Measurements from ENCODE around the gene C19orf53.

C19orf53 gene

GRCh38 chr19:13796301-13797057, 22.2 kb downstream of the C19orf53 start:
- DNase-seq (ENCODE audit: low spot score): no peak

- DNase-seq (ENCODE audit: low spot score): no peak
Observed at GRCh38 chr19:13797058-13797440, 22.8 kb downstream of the C19orf53 start.

DNA sequence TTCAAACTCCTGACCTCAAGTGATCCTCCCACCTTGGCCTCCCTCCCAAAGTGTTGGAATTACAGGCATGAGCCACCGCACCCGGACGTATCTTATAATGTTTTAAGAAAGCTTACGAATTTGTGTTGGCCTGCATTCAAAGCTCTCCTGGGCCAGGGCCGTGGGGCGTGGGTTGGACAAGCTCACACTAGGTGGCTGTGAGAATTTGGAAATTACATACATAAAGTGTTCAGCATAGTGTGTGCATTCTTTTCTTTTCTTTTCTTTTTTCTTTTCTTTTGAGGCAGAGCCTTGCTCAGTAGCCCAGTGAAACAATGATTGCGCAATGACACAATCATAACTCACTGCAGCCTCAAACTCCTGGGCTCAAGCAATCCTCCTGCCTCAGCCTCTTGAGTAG, 23.6 kb downstream of the C19orf53 start:
- no peak for DNase-seq (ENCODE audit: low spot score)

DNA sequence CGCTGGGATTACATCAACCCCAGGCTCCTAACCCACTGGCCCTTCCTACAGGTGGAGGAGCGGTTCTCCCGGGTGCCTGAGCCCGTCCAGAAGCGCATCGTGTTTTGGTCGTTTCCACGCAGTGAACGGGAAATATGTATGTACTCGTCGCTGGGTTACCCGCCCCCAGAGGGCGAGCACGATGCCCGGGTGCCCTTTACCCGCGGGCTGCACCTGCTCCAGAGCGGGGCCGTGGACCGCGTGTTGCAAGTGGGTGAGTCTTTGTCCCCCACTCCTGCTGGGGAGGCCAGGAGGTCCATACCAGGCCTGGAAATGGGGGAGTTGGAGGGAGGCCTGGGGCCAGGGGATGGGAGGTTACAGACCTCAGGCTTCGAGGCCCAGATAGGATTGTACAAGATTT, 25.4 kb downstream of the C19orf53 start:
- DNase-seq (ENCODE audit: low spot score): no peak

DNA sequence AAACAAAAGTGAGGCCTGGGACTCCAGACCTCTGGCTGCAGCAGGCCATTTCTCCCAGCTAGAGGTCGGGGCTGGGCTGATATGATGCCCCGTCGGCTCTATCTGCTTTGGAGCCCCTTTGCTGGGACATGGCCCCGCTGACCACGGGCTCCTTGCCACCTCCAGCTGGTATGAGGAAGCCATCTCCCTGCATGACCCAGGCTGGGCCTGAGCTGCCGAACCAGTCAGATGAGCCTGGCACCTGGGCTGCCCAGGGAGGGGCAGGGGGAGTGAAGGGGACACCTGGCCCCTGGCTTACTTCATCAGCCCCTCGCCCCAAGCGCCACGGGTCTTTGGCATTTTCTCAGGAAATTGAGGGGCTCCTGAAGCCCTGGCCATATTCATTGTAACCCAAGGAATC, 28.8 kb downstream of the C19orf53 start:
- no peak for DNase-seq (ENCODE audit: low spot score)

DNA sequence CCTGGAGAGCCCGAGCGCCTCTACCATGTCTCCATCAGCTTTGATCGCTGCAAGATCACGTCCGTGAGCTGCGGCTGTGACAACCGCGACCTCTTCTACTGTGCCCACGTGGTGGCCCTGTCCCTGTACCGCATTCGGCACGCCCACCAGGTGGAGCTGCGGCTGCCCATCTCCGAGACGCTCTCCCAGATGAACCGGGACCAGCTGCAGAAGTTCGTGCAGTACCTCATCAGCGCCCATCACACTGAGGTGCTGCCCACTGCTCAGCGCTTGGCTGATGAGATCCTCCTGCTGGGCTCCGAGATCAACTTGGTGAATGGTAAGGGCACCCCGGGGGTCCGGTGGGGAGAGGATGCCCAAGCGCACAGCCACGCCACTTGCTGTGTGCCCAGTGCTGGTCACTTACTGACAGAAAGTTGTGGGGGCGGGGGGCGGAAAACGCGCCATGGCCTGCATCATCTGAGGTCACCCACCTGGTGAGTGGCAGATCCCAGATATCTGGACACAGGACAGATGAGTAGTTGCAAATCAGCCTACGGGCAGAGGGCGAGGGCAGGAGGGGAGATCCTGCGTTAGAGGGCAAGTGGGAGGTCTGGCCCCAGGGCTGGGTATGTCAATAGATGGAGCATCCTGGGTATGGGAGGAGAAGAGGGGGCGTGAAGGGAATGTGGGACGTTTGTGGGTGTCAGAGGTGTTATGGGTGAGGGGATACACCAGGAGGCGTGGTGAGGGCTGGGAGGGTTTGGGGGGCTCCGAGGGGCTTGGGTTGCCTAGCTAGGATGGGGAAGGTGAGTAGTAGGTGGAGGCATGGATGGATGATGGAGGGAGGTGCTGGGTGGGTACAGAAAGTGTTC, 30.8 kb downstream of the C19orf53 start:
- peak; percentile 40 for DNase-seq (ENCODE audit: low spot score)

DNA sequence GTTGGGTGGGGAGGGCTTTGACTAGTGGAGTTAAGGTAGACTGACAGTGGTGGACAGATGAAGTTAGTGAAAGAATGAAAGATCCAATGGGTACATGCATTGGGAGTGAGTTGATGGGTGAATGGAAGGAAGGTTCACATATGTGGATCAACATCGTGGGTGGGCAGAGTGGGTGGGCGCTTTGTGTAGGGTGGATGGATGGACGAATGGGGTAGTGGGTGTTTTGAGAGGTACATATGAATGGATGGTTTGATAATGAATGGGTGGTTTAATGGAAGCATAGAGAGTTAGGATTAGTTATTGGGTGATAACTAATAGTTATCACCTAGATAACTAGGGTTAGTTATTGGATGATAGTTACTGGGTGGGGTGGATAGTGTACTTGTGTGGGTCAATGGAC, 32.5 kb downstream of the C19orf53 start:
- no peak for DNase-seq (ENCODE audit: low spot score)

DNA sequence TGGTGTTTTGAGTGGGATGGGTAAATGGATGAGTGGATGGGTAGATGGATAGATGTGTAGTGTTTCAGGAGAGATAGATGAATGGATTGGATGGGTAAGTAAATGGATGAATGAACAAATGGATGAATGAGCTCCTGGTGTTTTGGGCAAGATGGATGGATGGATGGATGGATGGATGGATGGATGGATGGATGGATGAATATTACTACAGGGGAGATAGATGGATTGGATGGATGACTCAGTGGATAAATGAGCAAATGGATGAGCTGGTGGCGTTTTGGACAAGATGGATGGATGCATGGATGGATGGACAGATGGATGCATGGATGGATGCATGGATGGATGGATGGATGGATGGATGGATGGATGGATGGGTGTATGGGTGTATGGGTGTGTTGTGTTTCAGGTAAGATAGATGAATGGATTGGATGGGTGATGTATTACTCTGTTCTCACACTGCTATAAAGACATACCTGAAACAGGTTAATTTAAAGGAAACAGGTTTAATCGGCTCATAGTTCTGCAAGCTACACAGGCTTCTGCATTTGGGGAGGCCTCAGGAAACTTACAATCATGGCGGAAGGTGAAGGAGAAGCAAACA, 33.3 kb downstream of the C19orf53 start:
- no peak for DNase-seq (ENCODE audit: low spot score)

DNA sequence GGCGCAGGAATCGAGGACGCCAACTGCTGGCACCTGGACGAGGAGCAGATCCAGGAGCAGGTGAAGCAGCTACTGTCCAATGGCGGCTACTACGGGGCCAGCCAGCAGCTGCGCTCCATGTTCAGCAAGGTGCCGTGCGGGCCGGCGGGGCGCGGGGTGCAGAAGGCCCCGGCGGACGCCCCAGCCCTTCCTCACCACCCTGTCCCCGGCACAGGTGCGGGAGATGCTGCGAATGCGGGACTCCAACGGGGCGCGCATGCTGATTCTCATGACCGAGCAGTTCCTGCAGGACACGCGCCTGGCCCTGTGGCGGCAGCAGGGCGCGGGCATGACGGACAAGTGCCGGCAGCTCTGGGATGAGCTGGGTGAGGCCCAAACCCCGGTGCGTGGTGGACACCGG, 34.6 kb downstream of the C19orf53 start:
- DNase-seq (ENCODE audit: low spot score): no peak

GRCh38 chr19:13812544-13812943, 38.3 kb downstream of the C19orf53 start:
- DNase-seq (ENCODE audit: low spot score): no peak

DNA sequence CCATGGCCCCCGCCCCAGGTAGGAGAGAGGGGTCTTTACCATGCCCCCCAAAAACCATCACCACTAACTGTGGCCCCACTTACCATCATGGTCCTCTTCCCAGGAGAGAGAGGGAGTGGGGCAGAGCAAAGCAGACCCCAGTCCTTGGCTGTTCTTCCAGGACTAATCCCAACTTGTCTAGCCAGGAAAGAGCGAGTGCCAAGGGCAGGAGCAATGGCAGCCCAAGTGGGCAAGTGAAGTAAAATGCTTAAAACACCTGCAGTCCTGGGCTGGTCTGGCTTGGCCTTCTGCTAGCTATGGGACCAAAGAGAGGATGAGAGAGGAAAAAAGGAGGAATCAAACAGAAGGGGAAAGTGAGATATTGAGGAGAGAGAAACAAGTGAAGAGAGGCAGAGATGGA, 38.9 kb downstream of the C19orf53 start:
- DNase-seq (ENCODE audit: low spot score): no peak

DNA sequence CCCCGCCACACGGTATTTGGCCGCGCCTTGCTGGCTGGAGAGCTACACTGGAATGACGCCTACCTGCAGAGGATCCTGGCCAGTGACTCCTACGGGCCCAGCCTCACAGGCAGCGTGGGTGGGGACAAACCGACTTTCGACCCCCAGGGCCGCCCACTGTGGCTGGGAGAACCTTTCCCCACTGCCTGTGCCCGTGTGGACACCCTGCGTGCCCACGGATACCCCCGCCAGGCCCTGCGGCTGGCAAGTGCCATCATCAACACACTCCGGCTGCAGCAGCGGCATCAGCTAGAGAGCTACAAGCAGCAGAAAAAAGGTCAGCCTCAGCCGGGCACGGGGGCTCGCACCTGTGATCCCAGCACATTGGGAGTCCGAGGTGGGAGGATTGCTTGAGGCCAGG, 40.3 kb downstream of the C19orf53 start:
- no peak for DNase-seq (ENCODE audit: low spot score)

- no peak for DNase-seq (ENCODE audit: low spot score)
Observed at GRCh38 chr19:13817018-13817614, 42.9 kb downstream of the C19orf53 start.

GRCh38 chr19:13817615-13818371, 43.5 kb downstream of the C19orf53 start:
- peak; percentile 19 for DNase-seq (ENCODE audit: low spot score)

DNA sequence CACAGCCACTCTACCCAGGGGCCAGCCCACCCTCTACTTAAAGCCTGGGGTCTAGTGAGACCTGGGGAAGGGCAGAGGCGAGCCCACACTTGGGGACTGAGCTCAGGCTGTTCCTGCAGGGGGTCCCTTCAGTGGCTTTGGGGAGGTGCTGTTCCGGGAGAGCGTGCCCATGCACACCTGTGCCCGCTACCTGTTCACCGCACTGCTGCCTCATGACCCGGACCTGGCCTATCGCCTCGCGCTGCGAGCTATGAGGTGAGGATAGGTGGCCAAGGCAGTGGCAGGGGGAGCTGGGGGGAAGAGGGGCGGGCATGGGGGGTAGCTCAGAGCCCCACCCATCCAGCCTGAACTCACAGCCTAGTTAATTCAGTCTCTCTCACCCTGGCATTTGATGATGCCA, 45.0 kb downstream of the C19orf53 start:
- DNase-seq (ENCODE audit: low spot score): no peak

GRCh38 chr19:13821292-13821691, 47.0 kb downstream of the C19orf53 start:
- no peak for DNase-seq (ENCODE audit: low spot score)

DNA sequence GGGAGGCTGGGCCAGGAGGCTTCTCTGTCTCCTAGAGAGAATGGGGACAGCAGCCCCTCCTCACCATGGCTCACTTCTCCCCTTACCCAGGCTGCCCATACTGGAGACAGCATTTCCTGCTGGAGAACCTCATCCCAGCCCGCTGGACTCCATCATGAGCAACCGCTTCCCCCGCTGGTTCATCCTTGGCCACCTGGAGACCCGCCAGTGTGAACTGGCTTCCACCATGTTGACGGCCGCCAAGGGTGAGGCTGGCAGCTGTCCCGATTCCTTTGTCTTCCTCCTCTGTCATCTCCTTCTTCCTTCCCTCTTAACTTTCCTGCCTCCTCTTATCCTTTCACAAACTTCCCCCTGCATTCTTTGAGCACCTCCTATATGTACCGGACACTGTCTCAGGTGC, 49.0 kb downstream of the C19orf53 start:
- DNase-seq (ENCODE audit: low spot score): no peak

- no peak for DNase-seq (ENCODE audit: low spot score)
Observed at GRCh38 chr19:13823901-13824300, 49.6 kb downstream of the C19orf53 start.

- no peak for DNase-seq (ENCODE audit: low spot score)
Observed at GRCh38 chr19:13824703-13825102, 50.4 kb downstream of the C19orf53 start.

DNA sequence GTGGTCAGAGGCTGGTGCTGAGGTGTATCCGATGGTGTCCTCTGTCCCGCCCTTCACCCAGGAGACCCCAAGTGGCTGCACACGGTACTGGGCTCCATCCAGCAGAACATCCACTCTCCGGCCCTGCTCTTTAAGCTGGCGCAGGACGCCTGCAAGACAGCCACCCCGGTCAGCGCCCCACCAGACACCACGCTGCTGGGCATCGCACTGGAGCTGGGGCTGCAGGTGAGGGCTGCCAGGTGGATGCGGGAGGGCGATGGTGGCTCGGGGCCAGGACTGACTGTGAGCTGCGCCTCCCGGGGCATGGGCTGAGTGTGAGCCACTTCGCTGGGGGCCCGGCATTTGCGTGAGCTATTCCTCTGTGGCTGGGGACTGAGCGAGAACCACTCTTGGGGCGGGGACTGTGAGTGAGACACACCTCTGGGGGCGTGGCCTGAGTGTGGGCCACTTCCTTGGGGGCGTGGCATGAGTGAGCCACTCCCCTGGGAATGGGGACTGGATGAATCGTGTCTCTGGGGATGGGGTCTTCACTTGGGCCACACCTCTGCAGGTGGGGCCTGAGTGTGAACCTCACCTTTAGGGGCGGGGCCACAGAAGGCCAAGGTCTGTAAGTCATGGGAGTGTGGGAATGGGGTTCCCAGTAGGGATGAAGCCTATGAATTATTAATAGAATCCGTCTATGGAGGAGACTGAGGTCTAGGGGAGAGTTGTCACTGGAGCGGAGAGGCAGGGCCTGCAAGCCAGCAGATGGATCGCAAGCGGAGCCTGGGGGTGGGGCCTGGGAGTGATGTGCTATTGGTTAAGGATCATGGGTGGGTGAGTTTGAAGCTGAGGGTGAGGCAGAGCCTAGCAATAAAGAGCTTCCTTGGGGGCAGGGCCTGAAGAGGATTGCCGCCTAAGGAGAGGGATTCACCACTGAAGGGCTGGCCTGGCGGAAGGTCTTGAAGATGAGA, 51.5 kb downstream of the C19orf53 start:
- peak; percentile 52 for DNase-seq (ENCODE audit: low spot score)

Measured in hematopoietic multipotent progenitor cell treated with erythropoietin and hydrocortisone succinate and interleukin-3 and kit ligand, for 15 days (in vitro differentiated cells).